Fibroblast of mammary gland (primary cell): ENCODE results near the gene ZC3H13.

Experiments
- DNase-seq: peaks from one replicate; pipeline ENCODE4 v3.0.0-alpha.2; 2010; ENCODE audit warnings: low read depth
- H3K4me3 ChIP-seq: 2 replicates; pipeline ENCODE4 v1.5.1; 2011; ENCODE audit warnings: low read depth, mild to moderate bottlenecking, low read length, moderate library complexity; ENCODE audit not compliant: control insufficient read depth
- CTCF ChIP-seq: conservative IDR thresholded peaks from 2 replicates; pipeline ENCODE4 v1.5.1; 2011; ENCODE audit warnings: low read depth, low read length, inconsistent platforms; ENCODE audit not compliant: control insufficient read depth, insufficient read depth

Gene ZC3H13

DNA sequence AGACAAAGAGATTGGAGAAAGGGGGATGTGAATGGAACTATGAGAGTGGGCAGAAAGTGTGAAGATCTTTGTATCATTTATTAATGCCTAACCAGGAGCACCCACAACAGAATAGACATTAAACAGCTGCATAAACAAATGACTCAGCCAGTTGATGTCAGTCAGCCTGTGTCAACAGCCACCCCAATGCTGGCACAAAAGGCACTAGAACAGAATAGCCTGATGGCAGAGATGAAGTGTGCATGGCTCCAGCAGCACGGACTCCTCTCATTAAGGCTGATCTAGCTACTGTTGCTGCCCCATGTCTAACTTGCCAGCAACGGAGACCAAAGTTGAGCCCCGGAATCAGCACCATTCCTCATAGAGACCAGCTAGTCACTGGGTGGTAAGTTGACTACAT, 44.5 kb upstream of the ZC3H13 start:
- DNase-seq: peak; percentile 2
- no peak overlapping the region for H3K4me3 ChIP-seq
- TF ChIP-seq CTCF: no peak

- H3K4me3 ChIP-seq: no peak overlapping the region
- DNase-seq: no peak
- no peak for TF ChIP-seq CTCF
Observed at GRCh38 chr13:46094478-46094877, 41.9 kb upstream of the ZC3H13 start.

GRCh38 chr13:46088821-46089562, 36.4 kb upstream of the ZC3H13 start:
- TF ChIP-seq CTCF: no peak
- no peak for DNase-seq
- H3K4me3 ChIP-seq: no peak overlapping the region

GRCh38 chr13:46087481-46087880, 34.9 kb upstream of the ZC3H13 start:
- DNase-seq: no peak

GRCh38 chr13:46086985-46087384, 34.4 kb upstream of the ZC3H13 start:
- DNase-seq: no peak
- no peak for TF ChIP-seq CTCF
- H3K4me3 ChIP-seq: no peak overlapping the region

More at GRCh38 chr13:46087481-46087880, 34.9 kb upstream of the ZC3H13 start:
- TF ChIP-seq CTCF: no peak
- no peak overlapping the region for H3K4me3 ChIP-seq

GRCh38 chr13:46086421-46086922, 33.9 kb upstream of the ZC3H13 start:
- TF ChIP-seq CTCF: no peak
- no peak overlapping the region for H3K4me3 ChIP-seq
- DNase-seq: no peak
